ENCODE data around the gene TBKBP1.

TBKBP1 gene

DNA sequence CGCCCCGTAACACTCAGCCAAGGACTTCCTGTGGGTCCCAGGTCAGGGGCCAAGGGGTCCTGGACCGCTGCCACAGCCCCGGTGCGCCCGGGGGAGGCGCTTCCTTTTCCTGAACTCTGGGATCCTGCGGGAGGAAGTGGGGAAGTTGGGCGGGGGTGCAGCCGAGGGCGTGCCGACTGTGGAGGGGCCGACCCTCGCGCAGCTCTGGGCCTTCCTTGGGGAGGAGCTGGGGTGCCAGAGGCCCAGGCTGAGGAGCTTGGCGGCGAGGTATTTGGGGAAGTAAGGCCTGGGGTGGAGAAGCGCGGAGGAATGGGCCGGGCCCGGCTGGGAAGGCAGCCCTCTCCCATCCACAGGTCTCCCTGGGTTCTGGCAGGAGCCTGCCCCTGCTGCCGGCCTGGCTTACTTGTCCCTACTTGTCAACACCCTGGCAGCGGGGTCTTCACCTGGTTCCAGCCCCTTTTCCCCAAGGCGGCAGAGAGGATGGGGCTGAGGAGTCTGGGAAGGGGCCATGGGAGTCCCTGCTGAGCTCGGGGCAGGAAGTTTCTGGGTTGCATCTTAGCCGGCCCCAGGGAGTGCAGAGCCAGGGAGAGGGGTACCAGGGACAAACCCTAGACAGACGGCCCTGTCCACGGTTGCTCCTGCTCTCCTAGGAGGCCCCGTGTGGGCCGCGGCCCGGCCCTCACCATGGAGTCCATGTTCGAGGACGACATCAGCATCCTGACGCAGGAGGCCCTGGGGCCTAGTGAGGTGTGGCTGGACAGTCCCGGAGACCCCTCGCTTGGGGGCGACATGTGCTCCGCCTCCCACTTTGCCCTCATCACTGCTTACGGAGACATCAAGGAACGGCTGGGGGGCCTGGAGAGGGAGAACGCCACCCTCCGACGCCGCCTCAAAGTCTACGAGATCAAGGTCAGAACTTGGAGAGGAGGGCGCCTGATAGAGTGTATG lies 1.7 kb downstream of the TBKBP1 start:
- Histone ChIP-seq H3K27ac (no peak overlapping the region), H3K4me3 (IDR thresholded peaks at IDR 0.05; ENCODE audit: insufficient read depth, low read depth, low read length) (no peak overlapping the region), H3K36me3 (ENCODE audit: insufficient read depth) (no peaks in the 10 kb centered on the region), H3K27me3 (ENCODE audit: insufficient read depth, low read depth) (no peaks in the 10 kb centered on the region), H4K20me1 (ENCODE audit: insufficient read depth) (no peaks in the 10 kb centered on the region), H3K4me2 (no peak overlapping the region), H3K4me1 (ENCODE audit: low read depth, poor library complexity, severe bottlenecking) (peaks cover 20% of the 10 kb centered on the region), H3K9ac (no peak overlapping the region), H3K79me2 (ENCODE audit: insufficient read depth, low read depth) (no peaks in the 10 kb centered on the region), H2AFZ (ENCODE audit: low read depth) (no peak overlapping the region)
- TF ChIP-seq, protein P1, sequence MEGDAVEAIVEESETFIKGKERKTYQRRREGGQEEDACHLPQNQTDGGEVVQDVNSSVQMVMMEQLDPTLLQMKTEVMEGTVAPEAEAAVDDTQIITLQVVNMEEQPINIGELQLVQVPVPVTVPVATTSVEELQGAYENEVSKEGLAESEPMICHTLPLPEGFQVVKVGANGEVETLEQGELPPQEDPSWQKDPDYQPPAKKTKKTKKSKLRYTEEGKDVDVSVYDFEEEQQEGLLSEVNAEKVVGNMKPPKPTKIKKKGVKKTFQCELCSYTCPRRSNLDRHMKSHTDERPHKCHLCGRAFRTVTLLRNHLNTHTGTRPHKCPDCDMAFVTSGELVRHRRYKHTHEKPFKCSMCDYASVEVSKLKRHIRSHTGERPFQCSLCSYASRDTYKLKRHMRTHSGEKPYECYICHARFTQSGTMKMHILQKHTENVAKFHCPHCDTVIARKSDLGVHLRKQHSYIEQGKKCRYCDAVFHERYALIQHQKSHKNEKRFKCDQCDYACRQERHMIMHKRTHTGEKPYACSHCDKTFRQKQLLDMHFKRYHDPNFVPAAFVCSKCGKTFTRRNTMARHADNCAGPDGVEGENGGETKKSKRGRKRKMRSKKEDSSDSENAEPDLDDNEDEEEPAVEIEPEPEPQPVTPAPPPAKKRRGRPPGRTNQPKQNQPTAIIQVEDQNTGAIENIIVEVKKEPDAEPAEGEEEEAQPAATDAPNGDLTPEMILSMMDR (conservative IDR thresholded peaks at IDR 0.05; ENCODE audit: low read depth, low read length), result no peak

DNA sequence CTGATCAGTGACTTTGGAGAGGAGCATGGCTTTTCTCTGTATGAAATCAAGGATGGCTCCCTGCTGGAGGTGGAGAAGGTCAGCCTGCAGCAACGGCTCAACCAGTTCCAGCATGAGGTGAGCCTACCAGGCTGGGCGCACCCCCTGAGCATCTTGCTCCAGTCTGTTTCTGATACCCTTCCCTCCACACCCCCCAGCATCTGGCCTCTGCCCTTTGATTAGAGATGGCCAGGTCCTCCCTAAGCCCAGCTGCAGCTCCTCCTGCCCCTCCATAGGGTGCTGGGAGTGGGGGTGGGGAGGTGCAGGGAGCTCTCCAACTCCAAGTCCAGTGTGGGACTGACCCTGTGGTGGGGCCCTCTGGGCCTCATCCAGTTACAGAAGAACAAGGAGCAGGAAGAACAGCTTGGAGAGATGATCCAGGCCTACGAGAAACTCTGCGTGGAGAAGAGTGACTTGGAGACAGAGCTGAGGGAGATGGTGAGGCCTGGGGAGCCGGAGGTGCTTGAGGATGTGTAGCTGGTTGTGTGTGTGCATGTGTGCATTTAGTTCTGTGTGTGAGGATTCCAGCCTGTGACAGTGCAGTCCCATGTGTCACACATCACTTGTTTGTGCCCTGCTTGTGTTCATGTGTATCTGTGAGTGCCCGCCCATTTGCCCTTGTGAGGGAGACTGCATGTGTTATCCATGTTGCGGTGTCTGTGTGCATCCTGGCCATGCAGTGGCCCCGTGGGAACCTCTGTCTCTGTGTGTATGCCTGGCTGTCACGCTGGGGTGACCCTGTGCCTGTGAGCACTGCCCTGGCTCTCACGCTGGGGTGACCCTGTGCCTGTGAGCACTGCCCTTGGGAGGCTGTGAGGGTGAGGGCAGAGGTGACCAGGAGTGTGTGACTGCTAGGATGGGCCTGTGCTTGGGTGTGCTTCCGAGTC lies 3.0 kb downstream of the TBKBP1 start:
- H4K20me1 ChIP-seq (ENCODE audit: insufficient read depth), result no peaks in the 10 kb centered on the region
- TF ChIP-seq, protein P1 (conservative IDR thresholded peaks at IDR 0.05; ENCODE audit: low read depth, low read length), result no peak

DNA sequence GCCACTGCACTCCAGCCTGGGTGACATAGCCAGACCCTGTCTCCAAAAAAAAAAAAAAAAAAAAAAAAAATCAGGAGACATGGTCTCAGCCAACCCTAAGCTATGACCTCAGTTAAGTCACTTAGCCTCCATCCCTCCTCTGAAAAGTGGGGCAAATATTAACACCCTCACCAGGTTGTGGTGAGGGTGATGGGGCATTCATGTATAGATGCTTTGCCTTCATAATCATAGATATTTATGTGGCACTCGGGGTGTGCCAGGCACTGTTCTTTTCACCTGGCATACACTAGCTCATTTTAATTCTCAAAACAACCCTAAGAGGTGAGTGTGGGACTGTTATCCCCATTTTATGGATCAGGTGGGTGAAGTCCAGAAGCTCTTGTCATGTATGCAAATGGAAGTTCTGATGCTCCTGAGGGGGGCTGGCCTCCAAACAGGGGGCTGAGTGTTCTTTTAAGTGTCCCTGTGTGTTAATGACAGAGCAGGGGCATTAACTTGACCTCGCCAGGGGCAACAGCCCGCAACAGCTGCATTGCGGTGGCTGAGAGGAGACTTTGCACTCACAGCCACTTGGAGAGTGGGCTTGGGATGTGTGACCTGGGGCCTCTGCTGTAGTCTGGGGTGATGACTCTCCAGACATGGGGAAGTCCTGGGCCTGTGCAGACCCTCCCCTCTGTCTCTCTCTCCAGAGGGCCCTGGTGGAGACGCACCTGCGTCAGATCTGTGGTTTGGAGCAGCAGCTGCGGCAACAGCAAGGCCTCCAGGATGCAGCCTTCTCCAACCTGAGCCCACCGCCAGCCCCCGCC lies 4.1 kb downstream of the TBKBP1 start:
- no peak overlapping the region for H3K4me2 ChIP-seq
- H3K27ac ChIP-seq, result no peak overlapping the region
- H3K4me3 ChIP-seq (IDR thresholded peaks at IDR 0.05; ENCODE audit: insufficient read depth, low read depth, low read length), result no peak overlapping the region
- H3K79me2 ChIP-seq (ENCODE audit: insufficient read depth, low read depth), result no peaks in the 10 kb centered on the region
- H2AFZ ChIP-seq (ENCODE audit: low read depth), result no peak overlapping the region
- no peaks in the 10 kb centered on the region for H3K27me3 ChIP-seq (ENCODE audit: insufficient read depth, low read depth)
- H3K36me3 ChIP-seq (ENCODE audit: insufficient read depth), result no peaks in the 10 kb centered on the region
- H4K20me1 ChIP-seq (ENCODE audit: insufficient read depth), result no peaks in the 10 kb centered on the region
- H3K9ac ChIP-seq, result no peak overlapping the region
- peaks cover 9% of the 10 kb centered on the region for H3K4me1 ChIP-seq (ENCODE audit: low read depth, poor library complexity, severe bottlenecking)
- TF ChIP-seq, protein P1 (conservative IDR thresholded peaks at IDR 0.05; ENCODE audit: low read depth, low read length), result no peak

More for the DNA sequence above, 3.0 kb downstream of the TBKBP1 start:
- H3K27me3 ChIP-seq (ENCODE audit: insufficient read depth, low read depth), result no peaks in the 10 kb centered on the region
- no peak overlapping the region for H3K4me2 ChIP-seq
- H3K27ac ChIP-seq, result no peak overlapping the region
- H3K9ac ChIP-seq, result no peak overlapping the region
- H3K4me3 ChIP-seq (IDR thresholded peaks at IDR 0.05; ENCODE audit: insufficient read depth, low read depth, low read length), result no peak overlapping the region
- no peak overlapping the region for H2AFZ ChIP-seq (ENCODE audit: low read depth)
- H3K4me1 ChIP-seq (ENCODE audit: low read depth, poor library complexity, severe bottlenecking), result peaks cover 20% of the 10 kb centered on the region
- no peaks in the 10 kb centered on the region for H3K79me2 ChIP-seq (ENCODE audit: insufficient read depth, low read depth)
- H3K36me3 ChIP-seq (ENCODE audit: insufficient read depth), result no peaks in the 10 kb centered on the region
